SK-N-SH treated with all-trans-retinoic acid at 6 μM for 48 hours (cell line): Measurements from ENCODE around the gene GPC5.

Experiments used
- ATAC-seq: fragments of 200-7000 bp; cut with Tn5 transposase; 3 replicates; pipeline ENCODE4 v1.9.1; 2020; ENCODE audit warnings: mild to moderate bottlenecking, moderate library complexity
- ARNTL ChIP-seq: fragments of 450-650 bp; formaldehyde crosslinking; IDR thresholded peaks from 2 replicates; pipeline ENCODE4 v1.5.0; 2020; ENCODE audit warnings: low read depth, mild to moderate bottlenecking, moderate library complexity, borderline replicate concordance
- BACH2 ChIP-seq: fragments of 250-450 bp; sonication (Bioruptor Pico); IDR thresholded peaks from 2 replicates; pipeline ENCODE4 v1.9.0; 2021; ENCODE audit warnings: mild to moderate bottlenecking, borderline replicate concordance
- CSDC2 ChIP-seq: fragments of 250-450 bp; sonication (Bioruptor Pico); IDR thresholded peaks from 2 replicates; pipeline ENCODE4 v1.5.0; 2020; ENCODE audit warnings: mild to moderate bottlenecking, moderate library complexity
- ESRRG ChIP-seq: fragments of 250-450 bp; sonication (Bioruptor Pico); IDR thresholded peaks from 2 replicates; pipeline ENCODE4 v1.6.1; 2021; ENCODE audit warnings: mild to moderate bottlenecking
- GLIS3 ChIP-seq: fragments of 250-450 bp; sonication (Bioruptor Pico); IDR thresholded peaks from 2 replicates; pipeline ENCODE4 v1.5.0; 2020; ENCODE audit warnings: mild to moderate bottlenecking, moderate library complexity
- ISL1 ChIP-seq: fragments of 250-450 bp; sonication (Bioruptor Pico); IDR thresholded peaks from 2 replicates; pipeline ENCODE4 v2.1.2; 2022; ENCODE audit warnings: mild to moderate bottlenecking, moderate library complexity
- OSR1 ChIP-seq: fragments of 250-450 bp; sonication (Bioruptor Pico); IDR thresholded peaks from 2 replicates; pipeline ENCODE4 v1.8.0; 2022; ENCODE audit warnings: moderate library complexity, mild to moderate bottlenecking, inconsistent platforms
- PPARA ChIP-seq: fragments of 250-450 bp; sonication (Bioruptor Pico); IDR thresholded peaks from 2 replicates; pipeline ENCODE4 v1.5.0; 2020; ENCODE audit warnings: mild to moderate bottlenecking, borderline replicate concordance
- SNAI2 ChIP-seq: fragments of 250-450 bp; sonication (Bioruptor Pico); IDR thresholded peaks from 2 replicates; pipeline ENCODE4 v1.5.0; 2020; ENCODE audit warnings: mild to moderate bottlenecking, moderate library complexity
- TCF4 ChIP-seq: fragments of 250-450 bp; sonication (Bioruptor Pico); IDR thresholded peaks from 2 replicates; pipeline ENCODE4 v1.8.0; 2021; ENCODE audit warnings: mild to moderate bottlenecking, moderate library complexity, borderline replicate concordance
- TOX ChIP-seq: fragments of 250-450 bp; sonication (Bioruptor Pico); IDR thresholded peaks from 2 replicates; pipeline ENCODE4 v1.8.0; 2021; ENCODE audit warnings: mild to moderate bottlenecking, moderate library complexity, borderline replicate concordance
- ZC3H10 ChIP-seq: fragments of 250-450 bp; sonication (Bioruptor Pico); IDR thresholded peaks from 2 replicates; pipeline ENCODE4 v1.5.1; 2021; ENCODE audit warnings: mild to moderate bottlenecking, moderate library complexity
- ZFP3 ChIP-seq: fragments of 250-450 bp; sonication (Bioruptor Pico); IDR thresholded peaks from 2 replicates; pipeline ENCODE4 v1.5.0; 2020; ENCODE audit warnings: mild to moderate bottlenecking, moderate library complexity
- ZFP30 ChIP-seq: fragments of 450-650 bp; formaldehyde crosslinking; IDR thresholded peaks from 2 replicates; pipeline ENCODE4 v1.5.0; 2022; ENCODE audit warnings: mild to moderate bottlenecking, moderate library complexity
- ZNF565 ChIP-seq: fragments of 450-650 bp; formaldehyde crosslinking; conservative IDR thresholded peaks from 2 replicates; pipeline ENCODE4 v1.5.0; 2020; ENCODE audit warnings: low read depth, mild to moderate bottlenecking, moderate library complexity
- ZNF70 ChIP-seq: fragments of 450-650 bp; formaldehyde crosslinking; IDR thresholded peaks from 2 replicates; pipeline ENCODE4 v1.5.0; 2020; ENCODE audit warnings: mild to moderate bottlenecking, moderate library complexity
- ZNF8 ChIP-seq: fragments of 450-650 bp; formaldehyde crosslinking; IDR thresholded peaks from 2 replicates; pipeline ENCODE4 v1.5.0; 2020; ENCODE audit warnings: mild to moderate bottlenecking, moderate library complexity
- TF ChIP-seq, protein P1 (sequence below): fragments of 250-450 bp; sonication (Bioruptor Pico); IDR thresholded peaks from 2 replicates; pipeline ENCODE4 v1.5.1; 2020; ENCODE audit warnings: low read depth, mild to moderate bottlenecking, moderate library complexity
- TF ChIP-seq, protein P2 (sequence below): fragments of 250-450 bp; sonication (Bioruptor Pico); IDR thresholded peaks from 2 replicates; pipeline ENCODE4 v1.5.1; 2021; ENCODE audit warnings: mild to moderate bottlenecking, moderate library complexity
- TF ChIP-seq, protein P3 (sequence below): fragments of 250-450 bp; sonication (Bioruptor Pico); IDR thresholded peaks from 2 replicates; pipeline ENCODE4 v1.8.0; 2020; ENCODE audit warnings: mild to moderate bottlenecking, moderate library complexity, borderline replicate concordance
- TF ChIP-seq, protein P4 (sequence below): fragments of 250-450 bp; sonication (Bioruptor Pico); IDR thresholded peaks from 2 replicates; pipeline ENCODE4 v1.8.0; 2021; ENCODE audit warnings: low read depth, mild to moderate bottlenecking, moderate library complexity, borderline replicate concordance
- TF ChIP-seq, protein P5 (sequence below): fragments of 250-450 bp; sonication (Bioruptor Pico); IDR thresholded peaks from 2 replicates; pipeline ENCODE4 v1.5.0; 2020; ENCODE audit warnings: mild to moderate bottlenecking, moderate library complexity

The GPC5 gene

DNA sequence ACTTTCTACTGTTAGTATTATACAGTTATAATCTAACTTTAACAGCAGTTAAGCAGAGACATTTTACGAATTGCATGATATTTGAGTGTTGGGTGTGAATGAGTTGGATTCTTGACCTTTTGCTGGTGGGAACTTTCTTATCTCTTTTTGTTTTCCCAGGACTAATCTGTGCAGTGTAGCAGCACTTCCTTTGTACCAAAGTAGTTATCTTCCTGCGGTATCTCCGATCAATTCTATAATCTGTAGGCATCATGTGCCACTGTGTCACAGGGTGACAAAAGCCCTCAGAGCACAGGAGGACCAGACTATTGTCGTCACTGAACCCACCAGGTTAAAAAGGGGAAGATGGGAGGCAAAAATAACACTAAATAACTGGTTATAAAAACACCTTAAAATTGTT lies 823.5 kb downstream of the GPC5 start:
- no peak for ATAC-seq
- TF ChIP-seq BACH2 (no peak), ARNTL (CRISPR knock-in tag) (no peak), TCF4 (no peak), ZFP30 (no peak), ZC3H10 (CRISPR knock-in tag) (no peak), ESRRG (no peak), TOX (CRISPR knock-in tag) (no peak), PPARA (CRISPR knock-in tag) (no peak), SNAI2 (no peak), ZNF565 (CRISPR knock-in tag) (no peak), ZFP3 (CRISPR knock-in tag) (no peak), GLIS3 (CRISPR knock-in tag) (no peak), CSDC2 (CRISPR knock-in tag) (no peak), OSR1 (CRISPR knock-in tag) (no peak)
- TF ChIP-seq, protein P1, sequence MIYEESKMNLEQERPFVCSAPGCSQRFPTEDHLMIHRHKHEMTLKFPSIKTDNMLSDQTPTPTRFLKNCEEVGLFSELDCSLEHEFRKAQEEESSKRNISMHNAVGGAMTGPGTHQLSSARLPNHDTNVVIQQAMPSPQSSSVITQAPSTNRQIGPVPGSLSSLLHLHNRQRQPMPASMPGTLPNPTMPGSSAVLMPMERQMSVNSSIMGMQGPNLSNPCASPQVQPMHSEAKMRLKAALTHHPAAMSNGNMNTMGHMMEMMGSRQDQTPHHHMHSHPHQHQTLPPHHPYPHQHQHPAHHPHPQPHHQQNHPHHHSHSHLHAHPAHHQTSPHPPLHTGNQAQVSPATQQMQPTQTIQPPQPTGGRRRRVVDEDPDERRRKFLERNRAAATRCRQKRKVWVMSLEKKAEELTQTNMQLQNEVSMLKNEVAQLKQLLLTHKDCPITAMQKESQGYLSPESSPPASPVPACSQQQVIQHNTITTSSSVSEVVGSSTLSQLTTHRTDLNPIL = no peak
- TF ChIP-seq, protein P2, sequence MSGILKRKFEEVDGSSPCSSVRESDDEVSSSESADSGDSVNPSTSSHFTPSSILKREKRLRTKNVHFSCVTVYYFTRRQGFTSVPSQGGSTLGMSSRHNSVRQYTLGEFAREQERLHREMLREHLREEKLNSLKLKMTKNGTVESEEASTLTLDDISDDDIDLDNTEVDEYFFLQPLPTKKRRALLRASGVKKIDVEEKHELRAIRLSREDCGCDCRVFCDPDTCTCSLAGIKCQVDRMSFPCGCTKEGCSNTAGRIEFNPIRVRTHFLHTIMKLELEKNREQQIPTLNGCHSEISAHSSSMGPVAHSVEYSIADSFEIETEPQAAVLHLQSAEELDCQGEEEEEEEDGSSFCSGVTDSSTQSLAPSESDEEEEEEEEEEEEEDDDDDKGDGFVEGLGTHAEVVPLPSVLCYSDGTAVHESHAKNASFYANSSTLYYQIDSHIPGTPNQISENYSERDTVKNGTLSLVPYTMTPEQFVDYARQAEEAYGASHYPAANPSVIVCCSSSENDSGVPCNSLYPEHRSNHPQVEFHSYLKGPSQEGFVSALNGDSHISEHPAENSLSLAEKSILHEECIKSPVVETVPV (CRISPR knock-in tag) = no peak
- TF ChIP-seq, protein P3, sequence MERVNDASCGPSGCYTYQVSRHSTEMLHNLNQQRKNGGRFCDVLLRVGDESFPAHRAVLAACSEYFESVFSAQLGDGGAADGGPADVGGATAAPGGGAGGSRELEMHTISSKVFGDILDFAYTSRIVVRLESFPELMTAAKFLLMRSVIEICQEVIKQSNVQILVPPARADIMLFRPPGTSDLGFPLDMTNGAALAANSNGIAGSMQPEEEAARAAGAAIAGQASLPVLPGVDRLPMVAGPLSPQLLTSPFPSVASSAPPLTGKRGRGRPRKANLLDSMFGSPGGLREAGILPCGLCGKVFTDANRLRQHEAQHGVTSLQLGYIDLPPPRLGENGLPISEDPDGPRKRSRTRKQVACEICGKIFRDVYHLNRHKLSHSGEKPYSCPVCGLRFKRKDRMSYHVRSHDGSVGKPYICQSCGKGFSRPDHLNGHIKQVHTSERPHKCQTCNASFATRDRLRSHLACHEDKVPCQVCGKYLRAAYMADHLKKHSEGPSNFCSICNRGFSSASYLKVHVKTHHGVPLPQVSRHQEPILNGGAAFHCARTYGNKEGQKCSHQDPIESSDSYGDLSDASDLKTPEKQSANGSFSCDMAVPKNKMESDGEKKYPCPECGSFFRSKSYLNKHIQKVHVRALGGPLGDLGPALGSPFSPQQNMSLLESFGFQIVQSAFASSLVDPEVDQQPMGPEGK (CRISPR knock-in tag) = no peak

DNA sequence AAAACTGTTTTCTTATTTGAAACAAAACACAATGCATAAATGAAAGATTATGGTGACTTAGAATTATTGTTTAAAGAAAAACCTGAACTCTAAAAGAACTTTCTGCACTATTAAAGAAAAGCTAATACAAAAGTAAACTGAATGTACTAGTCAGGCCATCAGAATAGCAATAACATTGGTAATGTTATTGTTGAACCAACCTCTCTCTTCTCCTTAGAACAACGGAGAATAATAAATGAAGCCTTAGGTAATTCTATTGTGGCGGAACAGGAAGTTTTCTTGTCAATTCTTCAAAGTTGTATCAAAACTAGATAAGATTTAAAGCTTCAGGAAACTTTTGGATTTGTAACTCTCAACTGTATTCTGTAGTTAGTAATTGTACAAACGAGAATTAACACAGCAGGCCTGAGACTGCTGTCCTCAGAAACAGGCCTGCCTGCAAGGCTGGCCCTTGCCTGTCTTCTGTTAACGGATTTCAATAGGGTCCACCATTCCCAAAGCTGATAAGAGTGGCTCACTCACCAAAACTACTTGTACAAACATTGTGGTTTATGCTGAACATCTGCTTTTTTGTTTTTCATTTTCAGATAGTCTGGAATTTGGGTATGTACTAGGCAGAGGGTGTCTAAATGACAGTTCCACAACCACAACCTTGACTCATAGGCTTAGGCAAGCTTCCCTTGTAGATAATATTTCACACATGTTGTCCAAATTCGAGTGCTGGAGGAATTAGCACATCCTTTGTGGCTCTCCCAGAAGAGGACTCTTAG lies 825.8 kb downstream of the GPC5 start:
- peak; percentile 97 for ATAC-seq
- TF ChIP-seq TCF4 (no peak), ZFP30 (no peak), ZNF565 (CRISPR knock-in tag) (no peak), ARNTL (CRISPR knock-in tag) (no peak), GLIS3 (CRISPR knock-in tag) (no peak), PPARA (CRISPR knock-in tag) (no peak), CSDC2 (CRISPR knock-in tag) (no peak), ESRRG (no peak), ZNF70 (CRISPR knock-in tag) (no peak), ZC3H10 (CRISPR knock-in tag) (no peak), TOX (CRISPR knock-in tag) (no peak), ISL1 (CRISPR knock-in tag) (no peak), ZNF8 (CRISPR knock-in tag) (no peak), SNAI2 (no peak), ZFP3 (CRISPR knock-in tag) (no peak)
- TF ChIP-seq, protein P2 (CRISPR knock-in tag) = no peak
- TF ChIP-seq, protein P4, sequence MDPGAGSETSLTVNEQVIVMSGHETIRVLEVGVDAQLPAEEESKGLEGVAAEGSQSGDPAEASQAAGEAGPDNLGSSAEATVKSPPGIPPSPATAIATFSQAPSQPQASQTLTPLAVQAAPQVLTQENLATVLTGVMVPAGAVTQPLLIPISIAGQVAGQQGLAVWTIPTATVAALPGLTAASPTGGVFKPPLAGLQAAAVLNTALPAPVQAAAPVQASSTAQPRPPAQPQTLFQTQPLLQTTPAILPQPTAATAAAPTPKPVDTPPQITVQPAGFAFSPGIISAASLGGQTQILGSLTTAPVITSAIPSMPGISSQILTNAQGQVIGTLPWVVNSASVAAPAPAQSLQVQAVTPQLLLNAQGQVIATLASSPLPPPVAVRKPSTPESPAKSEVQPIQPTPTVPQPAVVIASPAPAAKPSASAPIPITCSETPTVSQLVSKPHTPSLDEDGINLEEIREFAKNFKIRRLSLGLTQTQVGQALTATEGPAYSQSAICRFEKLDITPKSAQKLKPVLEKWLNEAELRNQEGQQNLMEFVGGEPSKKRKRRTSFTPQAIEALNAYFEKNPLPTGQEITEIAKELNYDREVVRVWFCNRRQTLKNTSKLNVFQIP (CRISPR knock-in tag) = no peak
- TF ChIP-seq, protein P5, sequence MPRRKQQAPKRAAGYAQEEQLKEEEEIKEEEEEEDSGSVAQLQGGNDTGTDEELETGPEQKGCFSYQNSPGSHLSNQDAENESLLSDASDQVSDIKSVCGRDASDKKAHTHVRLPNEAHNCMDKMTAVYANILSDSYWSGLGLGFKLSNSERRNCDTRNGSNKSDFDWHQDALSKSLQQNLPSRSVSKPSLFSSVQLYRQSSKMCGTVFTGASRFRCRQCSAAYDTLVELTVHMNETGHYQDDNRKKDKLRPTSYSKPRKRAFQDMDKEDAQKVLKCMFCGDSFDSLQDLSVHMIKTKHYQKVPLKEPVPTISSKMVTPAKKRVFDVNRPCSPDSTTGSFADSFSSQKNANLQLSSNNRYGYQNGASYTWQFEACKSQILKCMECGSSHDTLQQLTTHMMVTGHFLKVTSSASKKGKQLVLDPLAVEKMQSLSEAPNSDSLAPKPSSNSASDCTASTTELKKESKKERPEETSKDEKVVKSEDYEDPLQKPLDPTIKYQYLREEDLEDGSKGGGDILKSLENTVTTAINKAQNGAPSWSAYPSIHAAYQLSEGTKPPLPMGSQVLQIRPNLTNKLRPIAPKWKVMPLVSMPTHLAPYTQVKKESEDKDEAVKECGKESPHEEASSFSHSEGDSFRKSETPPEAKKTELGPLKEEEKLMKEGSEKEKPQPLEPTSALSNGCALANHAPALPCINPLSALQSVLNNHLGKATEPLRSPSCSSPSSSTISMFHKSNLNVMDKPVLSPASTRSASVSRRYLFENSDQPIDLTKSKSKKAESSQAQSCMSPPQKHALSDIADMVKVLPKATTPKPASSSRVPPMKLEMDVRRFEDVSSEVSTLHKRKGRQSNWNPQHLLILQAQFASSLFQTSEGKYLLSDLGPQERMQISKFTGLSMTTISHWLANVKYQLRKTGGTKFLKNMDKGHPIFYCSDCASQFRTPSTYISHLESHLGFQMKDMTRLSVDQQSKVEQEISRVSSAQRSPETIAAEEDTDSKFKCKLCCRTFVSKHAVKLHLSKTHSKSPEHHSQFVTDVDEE (CRISPR knock-in tag) = no peak
- TF ChIP-seq, protein P1 = no peak
- TF ChIP-seq, all 23 proteins: peak for 0
